GM06990 (cell line): ENCODE results near the gene ETV4.

Source experiments
- DNase-seq: peaks from one replicate; pipeline ENCODE4 v3.0.0-alpha.2; 2011; ENCODE audit not compliant: insufficient read length; ENCODE audit errors: extremely low read depth
- H3K27me3 ChIP-seq: replicated peaks from 2 replicates; pipeline ENCODE4 v1.6.0; 2011; ENCODE audit warnings: low read length; ENCODE audit not compliant: control insufficient read depth, insufficient read depth
- H3K36me3 ChIP-seq: 2 replicates; pipeline ENCODE4 v1.5.1; 2011; ENCODE audit warnings: low read length; ENCODE audit not compliant: control insufficient read depth, insufficient read depth
- H3K4me3 ChIP-seq: replicated peaks from 2 replicates; pipeline ENCODE4 v1.5.1; 2011; ENCODE audit warnings: low read depth, mild to moderate bottlenecking, control low read depth, low read length
- CTCF ChIP-seq: IDR thresholded peaks from 2 replicates; pipeline ENCODE4 v1.5.1; 2011; ENCODE audit warnings: low read length, control low read depth, mild to moderate bottlenecking, inconsistent platforms; ENCODE audit not compliant: insufficient read depth, poor library complexity, severe bottlenecking

ETV4 gene

GRCh38 chr17:43540821-43541674 is 5.1 kb downstream of the ETV4 start:
- Histone ChIP-seq H3K4me3 (no peak overlapping the region), H3K27me3 (no peaks in the 10 kb centered on the region), H3K36me3 (no peaks in the 10 kb centered on the region)
- no peak for DNase-seq
- TF ChIP-seq CTCF: no peak

DNA sequence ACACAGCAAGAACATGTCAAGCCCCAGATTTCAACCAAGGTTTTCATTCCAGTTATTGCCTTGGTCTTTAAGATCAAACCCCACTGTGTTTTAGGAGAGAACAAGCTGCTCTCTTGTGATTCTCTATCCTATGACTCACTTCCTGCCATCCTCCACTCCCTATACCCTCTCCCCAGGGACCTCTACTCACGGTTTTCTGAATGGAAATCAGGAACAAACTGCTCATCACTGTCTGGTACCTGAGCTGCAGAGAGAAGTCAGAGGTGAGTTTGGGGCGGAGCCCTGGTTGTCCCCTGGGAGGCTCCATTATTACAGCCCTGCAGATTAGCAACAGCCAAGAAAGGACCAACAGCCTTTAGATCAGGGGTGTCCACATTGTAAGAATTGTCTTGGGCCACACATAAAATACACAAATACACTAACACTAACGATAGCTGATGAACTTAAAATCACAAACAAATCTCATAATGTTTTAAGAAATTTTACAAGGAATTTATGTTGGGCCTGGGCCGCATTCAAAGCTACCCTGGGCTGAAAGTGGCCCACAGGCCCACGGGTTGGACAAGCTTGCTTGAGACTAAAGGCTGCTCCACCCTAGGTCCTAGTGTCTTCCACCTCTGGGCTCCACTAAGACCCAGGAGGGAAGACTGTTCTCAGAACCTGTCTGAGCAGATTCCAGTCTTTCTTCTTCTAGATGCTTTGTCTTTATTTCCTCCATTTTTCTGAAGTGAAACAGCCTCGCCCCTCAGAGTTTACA is 9.7 kb downstream of the ETV4 start:
- Histone ChIP-seq H3K27me3 (no peaks in the 10 kb centered on the region), H3K4me3 (no peak overlapping the region), H3K36me3 (no peaks in the 10 kb centered on the region)
- no peak for TF ChIP-seq CTCF
- no peak for DNase-seq

GRCh38 chr17:43534909-43535308 is 11.2 kb downstream of the ETV4 start:
- Histone ChIP-seq H3K36me3 (no peaks in the 10 kb centered on the region; the same call in 1 of the 2 replicates), H3K4me3 (no peak overlapping the region), H3K27me3 (no peaks in the 10 kb centered on the region)
- TF ChIP-seq CTCF: no peak
- DNase-seq: no peak

- TF ChIP-seq CTCF: no peak
- Histone ChIP-seq H3K4me3 (no peak overlapping the region), H3K36me3 (peaks cover 3% of the 10 kb centered on the region), H3K27me3 (no peaks in the 10 kb centered on the region)
- no peak for DNase-seq
Measured at GRCh38 chr17:43533699-43534098, 12.4 kb downstream of the ETV4 start.

GRCh38 chr17:43532581-43532980 is 13.6 kb downstream of the ETV4 start:
- TF ChIP-seq CTCF: no peak
- no peaks in the 10 kb centered on the region for H3K27me3 ChIP-seq
- no peak overlapping the region for H3K4me3 ChIP-seq
- DNase-seq: no peak
- H3K36me3 ChIP-seq: peaks cover 10% of the 10 kb centered on the region
